Uterus (tissue), 2 donors: ENCODE data around the gene TRIM15.
"Not testable (repeated sequence)": the region's sequence is repeated elsewhere in the genome, so short reads cannot be mapped to it uniquely, and the experiment has no call there.

Source experiments
- CTCF ChIP-seq, 4 experiments: fragments of 200-600 bp in 2 of 4; fragments of 450-650 bp in 2 of 4; sonication (generic) in 2 of 4; IDR thresholded peaks; one replicate each; pipeline ENCODE4 v1.5.1; 2016 to 2019; ENCODE audit warnings: antibody characterized with exemption in 4 of 4, mild to moderate bottlenecking in 2 of 4, moderate library complexity in 1 of 4
- POLR2A ChIP-seq, 2 donors: fragments of 450-650 bp; IDR thresholded peaks; one replicate each; pipeline ENCODE4 v1.6.1; 2016; ENCODE audit warnings: antibody characterized with exemption in 2 of 2, mild to moderate bottlenecking in 1 of 2, moderate library complexity in 1 of 2

- not testable (repeated sequence) for TF ChIP-seq CTCF, POLR2A (IDR thresholded peaks at IDR 0.05)
These were observed 23.1 kb upstream of the TRIM15 start for GRCh38 chr6:30140240-30140639.
